ENCODE results near the gene ZNF770. TPM values are rescaled to one million over a fixed set of nuclear protein-coding genes. Genes with fewer than 3 reads are reported as not detected.
A peak's percentile ranks its signal among the peaks of the same experiment; 100 is the strongest.

ZNF770 gene
- total and polyA plus RNA-seq, 10 of the 15 experiments (the other 5 are each of a cell fraction or from before 2014, with no cell fraction given), result 1.8 to 118 (median 26.0) TPM

GRCh38 chr15:34993877-34994276, 5.8 kb upstream of the ZNF770 start (continued):
- peak; percentile 89 for TF ChIP-seq NFIC (IDR thresholded peaks at IDR 0.05; ENCODE audit: low read depth, low read length)
- no peak for TF ChIP-seq SIX5 (IDR thresholded peaks at IDR 0.05; ENCODE audit: low read depth, low read length, severe bottlenecking)
- TF ChIP-seq, protein P1, sequence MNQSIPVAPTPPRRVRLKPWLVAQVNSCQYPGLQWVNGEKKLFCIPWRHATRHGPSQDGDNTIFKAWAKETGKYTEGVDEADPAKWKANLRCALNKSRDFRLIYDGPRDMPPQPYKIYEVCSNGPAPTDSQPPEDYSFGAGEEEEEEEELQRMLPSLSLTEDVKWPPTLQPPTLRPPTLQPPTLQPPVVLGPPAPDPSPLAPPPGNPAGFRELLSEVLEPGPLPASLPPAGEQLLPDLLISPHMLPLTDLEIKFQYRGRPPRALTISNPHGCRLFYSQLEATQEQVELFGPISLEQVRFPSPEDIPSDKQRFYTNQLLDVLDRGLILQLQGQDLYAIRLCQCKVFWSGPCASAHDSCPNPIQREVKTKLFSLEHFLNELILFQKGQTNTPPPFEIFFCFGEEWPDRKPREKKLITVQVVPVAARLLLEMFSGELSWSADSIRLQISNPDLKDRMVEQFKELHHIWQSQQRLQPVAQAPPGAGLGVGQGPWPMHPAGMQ (IDR thresholded peaks at IDR 0.05; ENCODE audit: borderline replicate concordance), result no peak
- TF ChIP-seq, protein P2, sequence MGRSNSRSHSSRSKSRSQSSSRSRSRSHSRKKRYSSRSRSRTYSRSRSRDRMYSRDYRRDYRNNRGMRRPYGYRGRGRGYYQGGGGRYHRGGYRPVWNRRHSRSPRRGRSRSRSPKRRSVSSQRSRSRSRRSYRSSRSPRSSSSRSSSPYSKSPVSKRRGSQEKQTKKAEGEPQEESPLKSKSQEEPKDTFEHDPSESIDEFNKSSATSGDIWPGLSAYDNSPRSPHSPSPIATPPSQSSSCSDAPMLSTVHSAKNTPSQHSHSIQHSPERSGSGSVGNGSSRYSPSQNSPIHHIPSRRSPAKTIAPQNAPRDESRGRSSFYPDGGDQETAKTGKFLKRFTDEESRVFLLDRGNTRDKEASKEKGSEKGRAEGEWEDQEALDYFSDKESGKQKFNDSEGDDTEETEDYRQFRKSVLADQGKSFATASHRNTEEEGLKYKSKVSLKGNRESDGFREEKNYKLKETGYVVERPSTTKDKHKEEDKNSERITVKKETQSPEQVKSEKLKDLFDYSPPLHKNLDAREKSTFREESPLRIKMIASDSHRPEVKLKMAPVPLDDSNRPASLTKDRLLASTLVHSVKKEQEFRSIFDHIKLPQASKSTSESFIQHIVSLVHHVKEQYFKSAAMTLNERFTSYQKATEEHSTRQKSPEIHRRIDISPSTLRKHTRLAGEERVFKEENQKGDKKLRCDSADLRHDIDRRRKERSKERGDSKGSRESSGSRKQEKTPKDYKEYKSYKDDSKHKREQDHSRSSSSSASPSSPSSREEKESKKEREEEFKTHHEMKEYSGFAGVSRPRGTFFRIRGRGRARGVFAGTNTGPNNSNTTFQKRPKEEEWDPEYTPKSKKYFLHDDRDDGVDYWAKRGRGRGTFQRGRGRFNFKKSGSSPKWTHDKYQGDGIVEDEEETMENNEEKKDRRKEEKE (IDR thresholded peaks at IDR 0.05), result no peak
- no peak for TF ChIP-seq MYB (IDR thresholded peaks at IDR 0.05; ENCODE audit: borderline replicate concordance, low read depth, low read length)
- peak; percentile 76; the same call in 1 of the 2 replicates for TF ChIP-seq PAX5 (IDR thresholded peaks at IDR 0.05; ENCODE audit: borderline replicate concordance, low read depth, low read length)
- peak; percentile 83; the same call in 1 of the 2 replicates for TF ChIP-seq ZBED1 (IDR thresholded peaks at IDR 0.05; ENCODE audit: borderline replicate concordance)
- TF ChIP-seq TCF12 (IDR thresholded peaks at IDR 0.05; ENCODE audit: low read depth, low read length), result no peak
- TF ChIP-seq HCFC1 (IDR thresholded peaks at IDR 0.05; ENCODE audit: low read length), result no peak
- no peak for TF ChIP-seq EZH2 (IDR thresholded peaks at IDR 0.05; ENCODE audit: borderline replicate concordance, control insufficient read depth, low read depth, low read length)
- TF ChIP-seq POU2F2 (IDR thresholded peaks at IDR 0.05; ENCODE audit: borderline replicate concordance, low read depth, low read length), result peak; percentile 63; the same call in 1 of the 3 replicates
- TF ChIP-seq MLLT1 (IDR thresholded peaks at IDR 0.05), result no peak
- TF ChIP-seq RELA (IDR thresholded peaks at IDR 0.05; ENCODE audit: borderline replicate concordance, partially characterized antibody), result no peak
- no peak for TF ChIP-seq ZNF207 (IDR thresholded peaks at IDR 0.05; ENCODE audit: borderline replicate concordance)
- TF ChIP-seq CEBPB (IDR thresholded peaks at IDR 0.05; ENCODE audit: borderline replicate concordance in 1 of 2, low read depth in 2 of 2, low read length in 2 of 2), result no peak
- TF ChIP-seq PML (IDR thresholded peaks at IDR 0.05; ENCODE audit: low read length), result peak; percentile 28; the same call in 1 of the 2 replicates
- TF ChIP-seq USF1 (IDR thresholded peaks at IDR 0.05; ENCODE audit: borderline replicate concordance, extremely low read length, insufficient read depth, low read depth, low read length), result no peak
- peak in 1 of 2 experiments; percentile 67; a peak in 1 of 4 replicates for TF ChIP-seq ETV6 (conservative IDR thresholded peaks at IDR 0.05 in 1 of 2, IDR thresholded peaks at IDR 0.05 in 1 of 2; ENCODE audit: borderline replicate concordance in 1 of 2, low read depth in 1 of 2)
- no peak for TF ChIP-seq ZNF217 (IDR thresholded peaks at IDR 0.05)
- TF ChIP-seq, protein P3, sequence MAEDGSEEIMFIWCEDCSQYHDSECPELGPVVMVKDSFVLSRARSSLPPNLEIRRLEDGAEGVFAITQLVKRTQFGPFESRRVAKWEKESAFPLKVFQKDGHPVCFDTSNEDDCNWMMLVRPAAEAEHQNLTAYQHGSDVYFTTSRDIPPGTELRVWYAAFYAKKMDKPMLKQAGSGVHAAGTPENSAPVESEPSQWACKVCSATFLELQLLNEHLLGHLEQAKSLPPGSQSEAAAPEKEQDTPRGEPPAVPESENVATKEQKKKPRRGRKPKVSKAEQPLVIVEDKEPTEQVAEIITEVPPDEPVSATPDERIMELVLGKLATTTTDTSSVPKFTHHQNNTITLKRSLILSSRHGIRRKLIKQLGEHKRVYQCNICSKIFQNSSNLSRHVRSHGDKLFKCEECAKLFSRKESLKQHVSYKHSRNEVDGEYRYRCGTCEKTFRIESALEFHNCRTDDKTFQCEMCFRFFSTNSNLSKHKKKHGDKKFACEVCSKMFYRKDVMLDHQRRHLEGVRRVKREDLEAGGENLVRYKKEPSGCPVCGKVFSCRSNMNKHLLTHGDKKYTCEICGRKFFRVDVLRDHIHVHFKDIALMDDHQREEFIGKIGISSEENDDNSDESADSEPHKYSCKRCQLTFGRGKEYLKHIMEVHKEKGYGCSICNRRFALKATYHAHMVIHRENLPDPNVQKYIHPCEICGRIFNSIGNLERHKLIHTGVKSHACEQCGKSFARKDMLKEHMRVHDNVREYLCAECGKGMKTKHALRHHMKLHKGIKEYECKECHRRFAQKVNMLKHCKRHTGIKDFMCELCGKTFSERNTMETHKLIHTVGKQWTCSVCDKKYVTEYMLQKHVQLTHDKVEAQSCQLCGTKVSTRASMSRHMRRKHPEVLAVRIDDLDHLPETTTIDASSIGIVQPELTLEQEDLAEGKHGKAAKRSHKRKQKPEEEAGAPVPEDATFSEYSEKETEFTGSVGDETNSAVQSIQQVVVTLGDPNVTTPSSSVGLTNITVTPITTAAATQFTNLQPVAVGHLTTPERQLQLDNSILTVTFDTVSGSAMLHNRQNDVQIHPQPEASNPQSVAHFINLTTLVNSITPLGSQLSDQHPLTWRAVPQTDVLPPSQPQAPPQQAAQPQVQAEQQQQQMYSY (CRISPR knock-in tag; IDR thresholded peaks at IDR 0.05), result peak; percentile 82

Data from GM12878 (cell line).